ENCODE results near the gene CTR9. TPM values are rescaled to one million over a fixed set of nuclear protein-coding genes. Genes with fewer than 3 reads are reported as not detected.

Gene CTR9
- total and polyA plus RNA-seq, 2 of the 13 experiments (the other 11 are each of a cell fraction or from before 2014, with no cell fraction given) = 6.6 to 22.1 TPM

DNA sequence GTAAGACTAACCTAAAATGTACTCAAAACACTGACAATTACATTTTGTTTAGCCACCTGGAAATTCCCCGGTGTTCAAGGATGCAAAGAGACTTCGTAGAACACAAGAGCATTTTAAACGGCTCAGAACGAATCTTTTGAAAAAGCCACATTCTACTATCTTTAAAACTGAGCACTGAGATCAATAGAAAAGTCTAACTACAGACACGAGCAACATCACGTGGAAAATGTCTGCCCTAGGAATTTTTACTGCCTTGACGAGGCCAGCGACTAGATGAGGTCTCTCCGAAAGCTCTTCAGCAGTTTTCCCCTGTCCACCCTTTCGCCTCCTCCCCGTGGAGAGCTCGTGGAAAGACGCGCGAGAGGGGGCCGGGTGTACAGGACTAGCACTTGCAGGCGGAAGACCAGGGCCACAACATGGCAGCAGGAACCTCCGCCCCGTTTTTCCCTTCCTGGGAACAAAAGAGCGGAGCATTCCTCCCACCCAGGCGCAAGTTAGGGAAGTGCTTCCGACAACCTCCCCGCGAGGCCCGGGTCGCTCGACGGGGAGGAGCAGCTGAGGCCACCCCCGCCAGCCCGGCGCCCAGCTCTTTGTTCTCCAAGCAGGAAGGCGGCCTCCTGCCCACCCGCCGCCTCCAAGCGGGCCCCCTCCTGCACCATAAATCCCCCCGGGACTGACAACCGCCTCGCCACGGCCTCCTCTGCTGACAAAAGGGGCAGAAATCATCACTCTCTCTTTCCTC, 56.6 kb downstream of the CTR9 start (continued):
- TF ChIP-seq ZNF530 (CRISPR knock-in tag; IDR thresholded peaks at IDR 0.05; ENCODE audit: low read depth) = no peak
- TF ChIP-seq, protein P1, sequence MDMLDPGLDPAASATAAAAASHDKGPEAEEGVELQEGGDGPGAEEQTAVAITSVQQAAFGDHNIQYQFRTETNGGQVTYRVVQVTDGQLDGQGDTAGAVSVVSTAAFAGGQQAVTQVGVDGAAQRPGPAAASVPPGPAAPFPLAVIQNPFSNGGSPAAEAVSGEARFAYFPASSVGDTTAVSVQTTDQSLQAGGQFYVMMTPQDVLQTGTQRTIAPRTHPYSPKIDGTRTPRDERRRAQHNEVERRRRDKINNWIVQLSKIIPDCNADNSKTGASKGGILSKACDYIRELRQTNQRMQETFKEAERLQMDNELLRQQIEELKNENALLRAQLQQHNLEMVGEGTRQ (IDR thresholded peaks at IDR 0.05; ENCODE audit: low read depth, low read length) = no peak
- TF ChIP-seq, protein P1 (CRISPR knock-in tag; IDR thresholded peaks at IDR 0.05; ENCODE audit: borderline replicate concordance) = no peak
- TF ChIP-seq GABPB1 (CRISPR knock-in tag; IDR thresholded peaks at IDR 0.05) = no peak; the same call in 1 of the 2 replicates
- TF ChIP-seq KLF9 (CRISPR knock-in tag; IDR thresholded peaks at IDR 0.05; ENCODE audit: low read depth) = no peak
- TF ChIP-seq JUND (CRISPR knock-in tag; IDR thresholded peaks at IDR 0.05) = no peak
- no peak for TF ChIP-seq ADNP (CRISPR knock-in tag; IDR thresholded peaks at IDR 0.05)
- TF ChIP-seq ZFYVE20 (CRISPR knock-in tag; IDR thresholded peaks at IDR 0.05; ENCODE audit: borderline replicate concordance, low read depth) = no peak
- no peak for TF ChIP-seq RBFOX2 (IDR thresholded peaks at IDR 0.05; ENCODE audit: low read depth, low read length)
- TF ChIP-seq FOXO1 (CRISPR knock-in tag; IDR thresholded peaks at IDR 0.05) = no peak
- TF ChIP-seq HCFC1 (IDR thresholded peaks at IDR 0.05; ENCODE audit: low read depth, low read length) = no peak
- no peak for TF ChIP-seq ZNF567 (CRISPR knock-in tag; IDR thresholded peaks at IDR 0.05; ENCODE audit: borderline replicate concordance)
- no peak for TF ChIP-seq MEIS1 (CRISPR knock-in tag; IDR thresholded peaks at IDR 0.05; ENCODE audit: borderline replicate concordance)
- no peak for TF ChIP-seq NAIF1 (CRISPR knock-in tag; IDR thresholded peaks at IDR 0.05; ENCODE audit: borderline replicate concordance)
- peak; percentile 9; the same call in 1 of the 2 replicates for TF ChIP-seq ZFY (CRISPR knock-in tag; IDR thresholded peaks at IDR 0.05)
- TF ChIP-seq KAT2B (IDR thresholded peaks at IDR 0.05; ENCODE audit: borderline replicate concordance, low read depth, low read length) = no peak
- peak; percentile 8; the same call in 1 of the 2 replicates for TF ChIP-seq SIN3A (IDR thresholded peaks at IDR 0.05; ENCODE audit: borderline replicate concordance, low read depth, low read length)
- TF ChIP-seq ZNF3 (CRISPR knock-in tag; IDR thresholded peaks at IDR 0.05) = no peak
- no peak for TF ChIP-seq ZNF17 (CRISPR knock-in tag; IDR thresholded peaks at IDR 0.05)
- no peak for TF ChIP-seq NFIB (CRISPR knock-in tag; IDR thresholded peaks at IDR 0.05; ENCODE audit: borderline replicate concordance)
- TF ChIP-seq, protein P2, sequence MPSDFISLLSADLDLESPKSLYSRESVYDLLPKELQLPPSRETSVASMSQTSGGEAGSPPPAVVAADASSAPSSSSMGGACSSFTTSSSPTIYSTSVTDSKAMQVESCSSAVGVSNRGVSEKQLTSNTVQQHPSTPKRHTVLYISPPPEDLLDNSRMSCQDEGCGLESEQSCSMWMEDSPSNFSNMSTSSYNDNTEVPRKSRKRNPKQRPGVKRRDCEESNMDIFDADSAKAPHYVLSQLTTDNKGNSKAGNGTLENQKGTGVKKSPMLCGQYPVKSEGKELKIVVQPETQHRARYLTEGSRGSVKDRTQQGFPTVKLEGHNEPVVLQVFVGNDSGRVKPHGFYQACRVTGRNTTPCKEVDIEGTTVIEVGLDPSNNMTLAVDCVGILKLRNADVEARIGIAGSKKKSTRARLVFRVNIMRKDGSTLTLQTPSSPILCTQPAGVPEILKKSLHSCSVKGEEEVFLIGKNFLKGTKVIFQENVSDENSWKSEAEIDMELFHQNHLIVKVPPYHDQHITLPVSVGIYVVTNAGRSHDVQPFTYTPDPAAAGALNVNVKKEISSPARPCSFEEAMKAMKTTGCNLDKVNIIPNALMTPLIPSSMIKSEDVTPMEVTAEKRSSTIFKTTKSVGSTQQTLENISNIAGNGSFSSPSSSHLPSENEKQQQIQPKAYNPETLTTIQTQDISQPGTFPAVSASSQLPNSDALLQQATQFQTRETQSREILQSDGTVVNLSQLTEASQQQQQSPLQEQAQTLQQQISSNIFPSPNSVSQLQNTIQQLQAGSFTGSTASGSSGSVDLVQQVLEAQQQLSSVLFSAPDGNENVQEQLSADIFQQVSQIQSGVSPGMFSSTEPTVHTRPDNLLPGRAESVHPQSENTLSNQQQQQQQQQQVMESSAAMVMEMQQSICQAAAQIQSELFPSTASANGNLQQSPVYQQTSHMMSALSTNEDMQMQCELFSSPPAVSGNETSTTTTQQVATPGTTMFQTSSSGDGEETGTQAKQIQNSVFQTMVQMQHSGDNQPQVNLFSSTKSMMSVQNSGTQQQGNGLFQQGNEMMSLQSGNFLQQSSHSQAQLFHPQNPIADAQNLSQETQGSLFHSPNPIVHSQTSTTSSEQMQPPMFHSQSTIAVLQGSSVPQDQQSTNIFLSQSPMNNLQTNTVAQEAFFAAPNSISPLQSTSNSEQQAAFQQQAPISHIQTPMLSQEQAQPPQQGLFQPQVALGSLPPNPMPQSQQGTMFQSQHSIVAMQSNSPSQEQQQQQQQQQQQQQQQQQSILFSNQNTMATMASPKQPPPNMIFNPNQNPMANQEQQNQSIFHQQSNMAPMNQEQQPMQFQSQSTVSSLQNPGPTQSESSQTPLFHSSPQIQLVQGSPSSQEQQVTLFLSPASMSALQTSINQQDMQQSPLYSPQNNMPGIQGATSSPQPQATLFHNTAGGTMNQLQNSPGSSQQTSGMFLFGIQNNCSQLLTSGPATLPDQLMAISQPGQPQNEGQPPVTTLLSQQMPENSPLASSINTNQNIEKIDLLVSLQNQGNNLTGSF (CRISPR knock-in tag; IDR thresholded peaks at IDR 0.05) = no peak
- TF ChIP-seq ZNF891 (CRISPR knock-in tag; IDR thresholded peaks at IDR 0.05) = no peak
- TF ChIP-seq SAFB2 (CRISPR knock-in tag; IDR thresholded peaks at IDR 0.05; ENCODE audit: borderline replicate concordance, low read depth) = 0 out of 2 replicates have a peak, but pooled peaks have one; percentile 0

Data from HepG2 (cell line).